Endothelial cell of hepatic sinusoid (primary cell): ENCODE measurements around the gene SP6.

ENCODE experiments used
- in situ Hi-C: cut with HindIII; loops from 2 replicates; pipeline ENCODE4 v1.10.0; 2017; ENCODE audit warnings: low sequenced_read_pairs

SP6 gene

GRCh38 chr17:47838636-47839035, 12.3 kb downstream of the SP6 start:
- in situ Hi-C loops: no loop called here

- in situ Hi-C loops: no loop called here
Observed at GRCh38 chr17:47837401-47838039, 13.4 kb downstream of the SP6 start.

GRCh38 chr17:47836601-47837000, 14.4 kb downstream of the SP6 start:
- in situ Hi-C loops: no loop called here

GRCh38 chr17:47834756-47835155, 16.2 kb downstream of the SP6 start:
- in situ Hi-C loops: no loop called here

- in situ Hi-C loops: no loop called here
Observed at GRCh38 chr17:47831934-47832327, 19.0 kb downstream of the SP6 start.

GRCh38 chr17:47831003-47831933, 19.7 kb downstream of the SP6 start, which contains the start of the genes LRRC46 and MRPL10:
Gene LRRC46 (plus strand): TSS chr17:47831670. CDS start chr17:47831990, 320 bp downstream.
Gene MRPL10 (minus strand): TSS chr17:47831541. CDS start chr17:47831511, 30 bp downstream.
- in situ Hi-C loops: no loop called here

- in situ Hi-C loops: no loop called here
Observed at GRCh38 chr17:47830396-47831002, 20.5 kb downstream of the SP6 start.

- in situ Hi-C loops: no loop called here
Observed at GRCh38 chr17:47829870-47830269, 21.1 kb downstream of the SP6 start.

- in situ Hi-C loops: loop anchor here (5.0 kb wide), 1 partner anchor 86 kb away; no protein-coding TSS in a partner anchor
Observed at GRCh38 chr17:47823519-47823918, 27.4 kb downstream of the SP6 start.

- in situ Hi-C loops: loop anchor here (5.0 kb wide), 1 partner anchor 85 kb away; no protein-coding TSS in a partner anchor
Observed at GRCh38 chr17:47822785-47823184, 28.2 kb downstream of the SP6 start.

GRCh38 chr17:47821424-47822391, 29.3 kb downstream of the SP6 start, which contains the start of gene OSBPL7:
Gene OSBPL7 (minus strand): TSS chr17:47821794. CDS start chr17:47820278, 1,516 bp downstream.
- in situ Hi-C loops: loop anchor here (5.0 kb wide), 1 partner anchor 84 kb away; no protein-coding TSS in a partner anchor

GRCh38 chr17:47821031-47821423, 29.9 kb downstream of the SP6 start:
- in situ Hi-C loops: loop anchor here (5.0 kb wide), 1 partner anchor 84 kb away; no protein-coding TSS in a partner anchor

- in situ Hi-C loops: loop anchor here (5.0 kb wide), 1 partner anchor 83 kb away; no protein-coding TSS in a partner anchor
Observed at GRCh38 chr17:47820033-47820789, 30.8 kb downstream of the SP6 start.

- in situ Hi-C loops: no loop called here
Observed at GRCh38 chr17:47819475-47819874, 31.5 kb downstream of the SP6 start.

- in situ Hi-C loops: no loop called here
Observed at GRCh38 chr17:47818002-47818695, 32.8 kb downstream of the SP6 start.

- in situ Hi-C loops: no loop called here
Observed at GRCh38 chr17:47816947-47817346, 34.0 kb downstream of the SP6 start.

- in situ Hi-C loops: no loop called here
Observed at GRCh38 chr17:47816111-47816735, 34.7 kb downstream of the SP6 start.
